NB4 (cell line): ENCODE results near the gene MYO1B.

ENCODE experiments used
- POLR2A ChIP-seq: IDR thresholded peaks from 2 replicates; pipeline ENCODE4 v1.6.1; 2011; ENCODE audit warnings: mild to moderate bottlenecking; ENCODE audit not compliant: insufficient read length; ENCODE audit errors: extremely low read depth
- TF ChIP-seq, protein P1 (sequence below): IDR thresholded peaks from one replicate; pipeline ENCODE4 v1.5.1; 2012; ENCODE audit warnings: low read depth, low read length

DNA sequence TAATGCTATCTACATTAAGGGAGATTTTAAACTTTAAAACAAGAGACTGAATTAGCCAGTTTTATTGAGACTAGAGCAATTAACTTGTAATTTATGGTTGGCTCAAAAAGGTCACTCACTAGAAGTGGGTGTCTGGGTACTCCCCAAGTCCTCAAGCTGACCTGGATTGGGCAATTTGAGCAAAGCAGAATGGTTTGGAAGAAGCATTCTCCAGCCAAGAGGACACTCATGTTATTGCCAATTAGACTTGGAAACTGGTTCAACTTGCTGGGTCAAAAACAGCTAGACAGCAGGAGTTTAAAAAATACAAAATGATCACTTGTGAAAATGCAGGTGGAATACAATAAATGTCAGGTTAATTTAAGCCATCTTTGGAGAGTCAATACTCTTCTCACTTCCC is 29.5 kb upstream of the MYO1B start:
- no peak for TF ChIP-seq POLR2A
- TF ChIP-seq, protein P1, sequence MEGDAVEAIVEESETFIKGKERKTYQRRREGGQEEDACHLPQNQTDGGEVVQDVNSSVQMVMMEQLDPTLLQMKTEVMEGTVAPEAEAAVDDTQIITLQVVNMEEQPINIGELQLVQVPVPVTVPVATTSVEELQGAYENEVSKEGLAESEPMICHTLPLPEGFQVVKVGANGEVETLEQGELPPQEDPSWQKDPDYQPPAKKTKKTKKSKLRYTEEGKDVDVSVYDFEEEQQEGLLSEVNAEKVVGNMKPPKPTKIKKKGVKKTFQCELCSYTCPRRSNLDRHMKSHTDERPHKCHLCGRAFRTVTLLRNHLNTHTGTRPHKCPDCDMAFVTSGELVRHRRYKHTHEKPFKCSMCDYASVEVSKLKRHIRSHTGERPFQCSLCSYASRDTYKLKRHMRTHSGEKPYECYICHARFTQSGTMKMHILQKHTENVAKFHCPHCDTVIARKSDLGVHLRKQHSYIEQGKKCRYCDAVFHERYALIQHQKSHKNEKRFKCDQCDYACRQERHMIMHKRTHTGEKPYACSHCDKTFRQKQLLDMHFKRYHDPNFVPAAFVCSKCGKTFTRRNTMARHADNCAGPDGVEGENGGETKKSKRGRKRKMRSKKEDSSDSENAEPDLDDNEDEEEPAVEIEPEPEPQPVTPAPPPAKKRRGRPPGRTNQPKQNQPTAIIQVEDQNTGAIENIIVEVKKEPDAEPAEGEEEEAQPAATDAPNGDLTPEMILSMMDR = no peak
